Measurements from ENCODE around the gene POU5F1.

- TF ChIP-seq CTCF (IDR thresholded peaks at IDR 0.05) (no peak), POLR2A (IDR thresholded peaks at IDR 0.05) (no peak)
These were observed 44.7 kb downstream of the POU5F1 start for GRCh38 chr6:31125586-31126363.

Data from esophagus squamous epithelium (tissue), 4 donors.